ENCODE measurements around the gene ST8SIA4.

ST8SIA4 gene

GRCh38 chr5:100840370-100840769 lies 62.7 kb downstream of the ST8SIA4 start:
- TF ChIP-seq YY1 (IDR thresholded peaks at IDR 0.05; ENCODE audit: low read depth) (no peak), FOXM1 (IDR thresholded peaks at IDR 0.05; ENCODE audit: borderline replicate concordance, low read depth) (no peak), REST (IDR thresholded peaks at IDR 0.05; ENCODE audit: low read depth) (no peak)

- no peak for TF ChIP-seq TAF1 (IDR thresholded peaks at IDR 0.05; ENCODE audit: low read depth)
- no peak for TF ChIP-seq NFIC (IDR thresholded peaks at IDR 0.05)
- TF ChIP-seq YY1 (IDR thresholded peaks at IDR 0.05; ENCODE audit: low read depth), result no peak
- TF ChIP-seq ZBTB7A (IDR thresholded peaks at IDR 0.05; ENCODE audit: low read depth), result no peak
- TF ChIP-seq FOXM1 (IDR thresholded peaks at IDR 0.05; ENCODE audit: borderline replicate concordance, low read depth), result no peak
- no peak for TF ChIP-seq MAX (IDR thresholded peaks at IDR 0.05)
- TF ChIP-seq EGR1 (IDR thresholded peaks at IDR 0.05), result no peak
- TF ChIP-seq REST (IDR thresholded peaks at IDR 0.05; ENCODE audit: low read depth), result no peak
These were observed 65.0 kb downstream of the ST8SIA4 start for GRCh38 chr5:100838048-100838473.

GRCh38 chr5:100834519-100834918 lies 68.6 kb downstream of the ST8SIA4 start:
- TF ChIP-seq ZBTB7A (IDR thresholded peaks at IDR 0.05; ENCODE audit: low read depth) (no peak), NFIC (IDR thresholded peaks at IDR 0.05) (no peak), EP300 (IDR thresholded peaks at IDR 0.05; ENCODE audit: borderline replicate concordance) (no peak), TCF12 (IDR thresholded peaks at IDR 0.05; ENCODE audit: low read depth) (no peak), YY1 (IDR thresholded peaks at IDR 0.05; ENCODE audit: low read depth) (no peak), CEBPB (IDR thresholded peaks at IDR 0.05) (no peak), RAD21 (IDR thresholded peaks at IDR 0.05; ENCODE audit: low read depth) (no peak), TAF1 (IDR thresholded peaks at IDR 0.05; ENCODE audit: low read depth) (no peak), MAX (IDR thresholded peaks at IDR 0.05) (no peak), FOXM1 (IDR thresholded peaks at IDR 0.05; ENCODE audit: borderline replicate concordance, low read depth) (no peak), REST (IDR thresholded peaks at IDR 0.05; ENCODE audit: low read depth) (no peak), EGR1 (IDR thresholded peaks at IDR 0.05) (no peak), TEAD4 (IDR thresholded peaks at IDR 0.05) (no peak), USF1 (IDR thresholded peaks at IDR 0.05) (no peak)

GRCh38 chr5:100832252-100833230 lies 70.5 kb downstream of the ST8SIA4 start:
- no peak for TF ChIP-seq MAX (IDR thresholded peaks at IDR 0.05)
- no peak for TF ChIP-seq TCF12 (IDR thresholded peaks at IDR 0.05; ENCODE audit: low read depth)
- TF ChIP-seq ZBTB7A (IDR thresholded peaks at IDR 0.05; ENCODE audit: low read depth), result no peak
- TF ChIP-seq REST (IDR thresholded peaks at IDR 0.05; ENCODE audit: low read depth), result no peak
- TF ChIP-seq CEBPB (IDR thresholded peaks at IDR 0.05), result no peak
- no peak for TF ChIP-seq TEAD4 (IDR thresholded peaks at IDR 0.05)
- TF ChIP-seq EGR1 (IDR thresholded peaks at IDR 0.05), result no peak
- no peak for TF ChIP-seq FOXM1 (IDR thresholded peaks at IDR 0.05; ENCODE audit: borderline replicate concordance, low read depth)
- TF ChIP-seq YY1 (IDR thresholded peaks at IDR 0.05; ENCODE audit: low read depth), result no peak
- no peak for TF ChIP-seq RAD21 (IDR thresholded peaks at IDR 0.05; ENCODE audit: low read depth)
- no peak for TF ChIP-seq USF1 (IDR thresholded peaks at IDR 0.05)
- no peak for TF ChIP-seq CREB1 (IDR thresholded peaks at IDR 0.05; ENCODE audit: low read depth)
- no peak for TF ChIP-seq NFIC (IDR thresholded peaks at IDR 0.05)
- TF ChIP-seq EP300 (IDR thresholded peaks at IDR 0.05; ENCODE audit: borderline replicate concordance), result no peak
- no peak for TF ChIP-seq TAF1 (IDR thresholded peaks at IDR 0.05; ENCODE audit: low read depth)

Data from Ishikawa (cell line).